Endodermal cell (in vitro differentiated cells): ENCODE data around the gene ENC1. TPM values are rescaled to one million over a fixed set of nuclear protein-coding genes. Genes with fewer than 3 reads are reported as not detected.

ENCODE experiments used
- DNase-seq: peaks from one replicate; pipeline ENCODE4 v3.0.0-alpha.2; 2017
- H3K27ac ChIP-seq: 2 replicates; pipeline ENCODE4 v1.5.1; 2013; ENCODE audit warnings: mild to moderate bottlenecking, low read depth, low read length, moderate library complexity
- H3K27me3 ChIP-seq: 2 replicates; pipeline ENCODE4 v1.6.1; 2013; ENCODE audit warnings: mild to moderate bottlenecking, low read length, moderate library complexity; ENCODE audit not compliant: insufficient read depth, control insufficient read depth, poor library complexity, severe bottlenecking
- H3K36me3 ChIP-seq: 2 replicates; pipeline ENCODE4 v1.7.0; 2013; ENCODE audit warnings: mild to moderate bottlenecking, low read length, moderate library complexity; ENCODE audit not compliant: control insufficient read depth, insufficient read depth
- H3K4me1 ChIP-seq: one replicate; pipeline ENCODE4 v1.7.0; 2013; ENCODE audit warnings: low read length; ENCODE audit not compliant: control insufficient read depth, insufficient read depth
- H3K4me3 ChIP-seq: 2 replicates; pipeline ENCODE4 v1.5.1; 2013; ENCODE audit warnings: mild to moderate bottlenecking, low read length, moderate library complexity
- H3K9ac ChIP-seq: 2 replicates; pipeline ENCODE4 v1.6.1; 2013; ENCODE audit warnings: mild to moderate bottlenecking, low read length, moderate library complexity; ENCODE audit not compliant: poor library complexity, severe bottlenecking; ENCODE audit errors: extremely low read depth
- H3K9me3 ChIP-seq: 2 replicates; pipeline ENCODE4 v1.6.1; 2013; ENCODE audit warnings: mild to moderate bottlenecking, low read length, moderate library complexity; ENCODE audit not compliant: control insufficient read depth
- H3K27ac Mint-ChIP-seq: 2 replicates; pipeline ENCODE4 v1.8.0; 2020; ENCODE audit warnings: mixed read lengths
- H3K27me3 Mint-ChIP-seq: 2 replicates; pipeline ENCODE4 v1.8.0; 2021; ENCODE audit warnings: mild to moderate bottlenecking, mixed read lengths; ENCODE audit not compliant: insufficient read depth
- H3K36me3 Mint-ChIP-seq: 2 replicates; pipeline ENCODE4 v1.8.0; 2020; ENCODE audit warnings: low read depth, mixed read lengths
- H3K4me1 Mint-ChIP-seq: 2 replicates; pipeline ENCODE4 v1.8.0; 2020; ENCODE audit warnings: mixed read lengths
- H3K4me3 Mint-ChIP-seq: 2 replicates; pipeline ENCODE4 v1.8.0; 2020; ENCODE audit warnings: mild to moderate bottlenecking, moderate library complexity, mixed read lengths
- H3K9me3 Mint-ChIP-seq: 2 replicates; pipeline ENCODE4 v1.8.0; 2020; ENCODE audit warnings: mild to moderate bottlenecking, mixed read lengths
- WGBS, 2 experiments: methylation state at CpG; one replicate each; pipeline versions ENCODE4 v1.1.5 to v1.1.7; 2013; ENCODE audit warnings: missing lambda C conversion rate in 2 of 2, mixed read lengths in 1 of 2; ENCODE audit not compliant: insufficient coverage in 1 of 2, insufficient read length in 1 of 2; 5-methylcytosine and 5-hydroxymethylcytosine counted together
- total RNA-seq, 2 donors: library from RNA; stranded (reverse); fragmentation: NEBNext Ultra II Directional in 1 of 2; extraction: Animal tissue kit (Norgen Biotek cat#: 25700) in 1 of 2; gene quantifications; 2 replicates in 1 of 2; 3 replicates in 1 of 2; pipeline ENCODE4 v1.2.1, GENCODE V29; 2021
- TF ChIP-seq, protein P1 (sequence below): fragments of 200-600 bp; sonication (generic); conservative IDR thresholded peaks from 2 replicates; pipeline ENCODE4 v1.5.0; 2021; ENCODE audit warnings: antibody characterized with exemption, mild to moderate bottlenecking

Gene ENC1
- total RNA-seq, 2 donors from 2014 or later = 64.2 to 70.8 TPM

DNA sequence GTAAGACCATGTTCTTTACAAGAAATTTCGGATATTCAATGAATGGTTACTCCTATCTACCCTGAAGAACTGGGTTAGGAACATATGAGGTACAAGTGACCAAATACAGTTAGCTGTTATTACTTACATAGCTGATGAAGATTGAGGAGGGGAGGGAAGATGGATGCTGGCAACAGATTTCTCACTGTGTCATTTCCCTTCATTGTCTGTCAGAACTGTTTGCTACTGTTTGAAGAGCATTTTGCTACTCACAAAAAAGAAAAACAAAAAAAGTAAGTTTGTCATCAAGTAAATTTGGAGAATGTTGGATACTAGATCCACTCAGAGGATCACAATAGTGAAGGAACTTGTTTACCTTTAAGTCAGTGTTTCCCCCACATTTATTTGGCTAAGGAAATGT, 53.7 kb downstream of the ENC1 start:
- no peak for DNase-seq
- Mint-ChIP-seq H3K9me3 (no peaks in the 10 kb centered on the region), H3K27ac (no peak overlapping the region), H3K36me3 (no peaks in the 10 kb centered on the region), H3K4me3 (no peak overlapping the region), H3K4me1 (peaks cover 36% of the 10 kb centered on the region), H3K27me3 (peaks cover 2% of the 10 kb centered on the region)
- Histone ChIP-seq H3K9me3 (no peaks in the 10 kb centered on the region), H3K27ac (no peak overlapping the region), H3K27me3 (no peaks in the 10 kb centered on the region), H3K36me3 (no peaks in the 10 kb centered on the region), H3K9ac (no peak overlapping the region), H3K4me3 (no peak overlapping the region), H3K4me1 (no peaks in the 10 kb centered on the region)
- WGBS, 2 experiments = 75 to 89% methylated on average over 1 of the region's 1 CpG
- TF ChIP-seq, protein P1, sequence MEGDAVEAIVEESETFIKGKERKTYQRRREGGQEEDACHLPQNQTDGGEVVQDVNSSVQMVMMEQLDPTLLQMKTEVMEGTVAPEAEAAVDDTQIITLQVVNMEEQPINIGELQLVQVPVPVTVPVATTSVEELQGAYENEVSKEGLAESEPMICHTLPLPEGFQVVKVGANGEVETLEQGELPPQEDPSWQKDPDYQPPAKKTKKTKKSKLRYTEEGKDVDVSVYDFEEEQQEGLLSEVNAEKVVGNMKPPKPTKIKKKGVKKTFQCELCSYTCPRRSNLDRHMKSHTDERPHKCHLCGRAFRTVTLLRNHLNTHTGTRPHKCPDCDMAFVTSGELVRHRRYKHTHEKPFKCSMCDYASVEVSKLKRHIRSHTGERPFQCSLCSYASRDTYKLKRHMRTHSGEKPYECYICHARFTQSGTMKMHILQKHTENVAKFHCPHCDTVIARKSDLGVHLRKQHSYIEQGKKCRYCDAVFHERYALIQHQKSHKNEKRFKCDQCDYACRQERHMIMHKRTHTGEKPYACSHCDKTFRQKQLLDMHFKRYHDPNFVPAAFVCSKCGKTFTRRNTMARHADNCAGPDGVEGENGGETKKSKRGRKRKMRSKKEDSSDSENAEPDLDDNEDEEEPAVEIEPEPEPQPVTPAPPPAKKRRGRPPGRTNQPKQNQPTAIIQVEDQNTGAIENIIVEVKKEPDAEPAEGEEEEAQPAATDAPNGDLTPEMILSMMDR = no peak

DNA sequence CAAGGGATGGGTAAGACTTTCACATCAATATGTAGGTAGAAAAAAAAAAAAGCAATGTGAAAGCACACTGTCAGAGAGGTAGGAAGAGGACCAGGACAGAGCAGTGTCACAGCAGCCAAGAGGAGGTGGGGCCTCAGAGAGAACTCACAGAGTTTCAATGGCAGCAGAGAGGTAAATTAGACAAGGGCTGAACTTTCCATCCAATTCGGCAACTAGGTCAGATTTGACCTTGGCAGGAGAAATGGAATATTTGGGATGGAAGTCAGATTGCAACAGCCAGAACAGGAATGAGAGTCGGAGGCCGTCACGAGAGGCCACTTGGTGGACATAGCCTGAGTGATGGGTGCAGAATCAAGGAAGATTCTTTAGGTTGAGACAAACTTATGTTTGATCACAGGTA, 57.7 kb downstream of the ENC1 start:
- H3K27ac Mint-ChIP-seq = no peak overlapping the region

DNA sequence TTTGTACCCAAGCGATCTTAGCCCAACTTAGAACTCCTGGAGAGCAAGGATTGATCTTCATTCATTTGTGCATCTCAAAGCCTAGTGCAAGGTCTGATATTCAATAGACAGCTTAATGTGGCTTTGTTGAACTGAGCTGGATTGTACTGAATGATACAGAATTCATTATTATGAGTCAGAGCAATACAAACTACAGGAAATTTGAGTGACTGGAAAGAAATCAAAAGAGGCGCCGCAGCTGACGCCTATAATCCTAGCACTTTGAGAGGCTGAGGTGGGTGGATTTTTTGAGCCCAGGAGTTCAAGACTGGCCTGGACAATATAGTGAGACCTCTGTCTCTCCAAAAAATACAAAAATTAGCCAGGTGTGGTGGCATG, 58.6 kb downstream of the ENC1 start:
- WGBS, 2 experiments = 96 to 100% methylated on average over 4 of the region's 4 CpGs
- TF ChIP-seq, protein P1 = no peak
- Histone ChIP-seq H3K4me3 (no peak overlapping the region), H3K9ac (no peak overlapping the region), H3K4me1 (peaks cover 7% of the 10 kb centered on the region), H3K27ac (no peak overlapping the region), H3K9me3 (no peaks in the 10 kb centered on the region), H3K27me3 (no peaks in the 10 kb centered on the region), H3K36me3 (no peaks in the 10 kb centered on the region)
- DNase-seq = no peak
- H3K4me1 Mint-ChIP-seq = peaks cover 47% of the 10 kb centered on the region
- H3K27me3 Mint-ChIP-seq = no peaks in the 10 kb centered on the region
- no peaks in the 10 kb centered on the region for H3K36me3 Mint-ChIP-seq
- no peak overlapping the region for H3K4me3 Mint-ChIP-seq
- no peaks in the 10 kb centered on the region for H3K9me3 Mint-ChIP-seq
- H3K27ac Mint-ChIP-seq = no peak overlapping the region

More for the DNA sequence above, 57.7 kb downstream of the ENC1 start:
- H3K4me3 ChIP-seq = no peak overlapping the region
- WGBS, 2 experiments = 94 to 98% methylated on average over 4 of the region's 4 CpGs
- peaks cover 50% of the 10 kb centered on the region for H3K4me1 Mint-ChIP-seq
- H3K9me3 Mint-ChIP-seq = no peaks in the 10 kb centered on the region
- no peak overlapping the region for H3K4me3 Mint-ChIP-seq
- no peaks in the 10 kb centered on the region for H3K36me3 Mint-ChIP-seq
- H3K27me3 ChIP-seq = no peaks in the 10 kb centered on the region
- no peaks in the 10 kb centered on the region for H3K27me3 Mint-ChIP-seq
- no peak overlapping the region for H3K9ac ChIP-seq
- H3K9me3 ChIP-seq = no peaks in the 10 kb centered on the region
- H3K4me1 ChIP-seq = peaks cover 7% of the 10 kb centered on the region
- no peak overlapping the region for H3K27ac ChIP-seq
- TF ChIP-seq, protein P1 = no peak
- DNase-seq = no peak
- no peaks in the 10 kb centered on the region for H3K36me3 ChIP-seq
